ENCODE measurements around the gene MAPK10. TPM values are rescaled to one million over a fixed set of nuclear protein-coding genes. Genes with fewer than 3 reads are reported as not detected.
A peak's percentile ranks its signal among the peaks of the same experiment; 100 is the strongest.

MAPK10 gene
- total RNA-seq, 1 experiment from 2014 or later = 5.3 TPM

DNA sequence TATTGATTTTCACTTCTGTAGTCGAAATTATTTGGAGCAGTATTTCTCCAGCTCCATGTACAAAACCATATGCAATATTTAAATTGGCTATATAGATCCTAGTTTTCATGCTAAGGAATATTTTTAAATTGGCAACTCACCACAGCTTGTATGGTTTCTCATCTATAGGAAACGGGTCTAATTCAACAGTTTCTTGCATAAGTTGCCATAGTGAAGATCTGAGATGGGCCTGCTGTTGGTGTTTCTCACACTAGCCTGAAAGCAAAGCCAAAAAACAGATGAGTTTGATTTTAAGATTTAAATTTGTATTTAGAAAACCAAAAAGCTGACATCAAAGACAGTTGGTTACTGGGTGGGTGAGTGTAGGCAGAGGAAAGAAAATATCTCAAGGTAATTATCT, 5.5 kb downstream of the MAPK10 start:
- intact Hi-C loops (cut with micrococcal nuclease) = no loop called here
- ChIA-PET POLR2A (no interaction called here), CTCF (no interaction called here)
- H3K4me1 Mint-ChIP-seq (ENCODE audit: insufficient read depth, unreplicated experiment) = no peaks in the 10 kb centered on the region
- no TSS peak for BruUV-seq (replicated peaks)
- H3K27ac Mint-ChIP-seq (ENCODE audit: low read depth, unreplicated experiment) = no peak overlapping the region
- TF ChIP-seq, protein P1, sequence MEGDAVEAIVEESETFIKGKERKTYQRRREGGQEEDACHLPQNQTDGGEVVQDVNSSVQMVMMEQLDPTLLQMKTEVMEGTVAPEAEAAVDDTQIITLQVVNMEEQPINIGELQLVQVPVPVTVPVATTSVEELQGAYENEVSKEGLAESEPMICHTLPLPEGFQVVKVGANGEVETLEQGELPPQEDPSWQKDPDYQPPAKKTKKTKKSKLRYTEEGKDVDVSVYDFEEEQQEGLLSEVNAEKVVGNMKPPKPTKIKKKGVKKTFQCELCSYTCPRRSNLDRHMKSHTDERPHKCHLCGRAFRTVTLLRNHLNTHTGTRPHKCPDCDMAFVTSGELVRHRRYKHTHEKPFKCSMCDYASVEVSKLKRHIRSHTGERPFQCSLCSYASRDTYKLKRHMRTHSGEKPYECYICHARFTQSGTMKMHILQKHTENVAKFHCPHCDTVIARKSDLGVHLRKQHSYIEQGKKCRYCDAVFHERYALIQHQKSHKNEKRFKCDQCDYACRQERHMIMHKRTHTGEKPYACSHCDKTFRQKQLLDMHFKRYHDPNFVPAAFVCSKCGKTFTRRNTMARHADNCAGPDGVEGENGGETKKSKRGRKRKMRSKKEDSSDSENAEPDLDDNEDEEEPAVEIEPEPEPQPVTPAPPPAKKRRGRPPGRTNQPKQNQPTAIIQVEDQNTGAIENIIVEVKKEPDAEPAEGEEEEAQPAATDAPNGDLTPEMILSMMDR (IDR thresholded peaks at IDR 0.05; ENCODE audit: unreplicated experiment) = no peak
- H3K36me3 Mint-ChIP-seq (ENCODE audit: insufficient read depth, unreplicated experiment) = no peaks in the 10 kb centered on the region
- H3K27me3 Mint-ChIP-seq (ENCODE audit: insufficient read depth, unreplicated experiment) = no peaks in the 10 kb centered on the region
- H3K9me3 Mint-ChIP-seq (ENCODE audit: unreplicated experiment) = no peaks in the 10 kb centered on the region
- DNase-seq (ENCODE audit: unreplicated experiment) = no peak
- H3K4me3 Mint-ChIP-seq (ENCODE audit: unreplicated experiment) = no peak overlapping the region

DNA sequence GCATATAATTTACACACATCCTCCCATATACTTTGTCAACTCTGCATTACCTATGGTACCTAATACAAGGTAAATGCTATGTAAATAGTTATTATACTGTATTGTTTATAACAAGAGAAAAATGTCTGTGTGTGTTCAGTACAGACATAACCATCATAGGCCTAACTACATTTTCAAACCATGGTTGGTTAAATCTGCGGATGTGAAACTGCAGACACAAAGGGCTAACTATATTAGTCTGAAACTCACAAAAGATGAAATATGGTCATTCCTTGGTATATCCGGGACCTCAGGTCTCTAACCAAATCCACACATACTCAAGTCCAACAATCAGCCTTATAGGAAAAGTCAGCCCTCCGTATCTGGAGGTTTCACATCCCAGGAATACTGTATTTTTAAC, 13.5 kb downstream of the MAPK10 start:
- no peak for DNase-seq (ENCODE audit: unreplicated experiment)
- Mint-ChIP-seq H3K9me3 (ENCODE audit: unreplicated experiment) (no peaks in the 10 kb centered on the region), H3K36me3 (ENCODE audit: insufficient read depth, unreplicated experiment) (no peaks in the 10 kb centered on the region), H3K4me3 (ENCODE audit: unreplicated experiment) (no peak overlapping the region), H3K27ac (ENCODE audit: low read depth, unreplicated experiment) (no peak overlapping the region), H3K4me1 (ENCODE audit: insufficient read depth, unreplicated experiment) (no peaks in the 10 kb centered on the region), H3K27me3 (ENCODE audit: insufficient read depth, unreplicated experiment) (no peaks in the 10 kb centered on the region)
- ChIA-PET CTCF (no interaction called here), POLR2A (no interaction called here)
- intact Hi-C loops (cut with micrococcal nuclease) = no loop called here
- no TSS peak for BruUV-seq (replicated peaks)
- TF ChIP-seq, protein P1 (IDR thresholded peaks at IDR 0.05; ENCODE audit: unreplicated experiment) = no peak

DNA sequence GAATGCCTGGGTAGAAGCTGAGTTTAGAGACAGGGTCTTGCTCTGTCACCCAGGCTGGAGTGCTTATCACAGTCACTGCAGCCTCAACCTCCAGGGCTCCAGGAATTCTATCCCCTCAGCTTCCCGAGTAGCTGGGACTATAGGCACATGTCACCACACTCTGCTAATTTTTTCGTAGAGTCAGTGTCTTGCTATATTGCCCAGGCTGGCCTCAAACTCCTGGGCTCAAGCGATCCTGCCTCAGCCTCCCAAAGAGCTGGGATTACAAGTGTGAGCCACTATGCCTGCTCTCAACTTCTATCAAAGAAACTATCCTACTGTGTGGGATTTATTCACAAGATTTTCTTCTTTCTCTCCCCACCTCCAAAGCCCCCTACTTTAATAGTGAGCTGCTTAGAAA, 15.7 kb downstream of the MAPK10 start:
- CTCF ChIA-PET = no interaction called here
- intact Hi-C loops (cut with micrococcal nuclease) = no loop called here
- Mint-ChIP-seq H3K4me3 (ENCODE audit: unreplicated experiment) (no peak overlapping the region), H3K36me3 (ENCODE audit: insufficient read depth, unreplicated experiment) (no peaks in the 10 kb centered on the region), H3K9me3 (ENCODE audit: unreplicated experiment) (no peaks in the 10 kb centered on the region), H3K4me1 (ENCODE audit: insufficient read depth, unreplicated experiment) (peaks cover 2% of the 10 kb centered on the region), H3K27me3 (ENCODE audit: insufficient read depth, unreplicated experiment) (no peaks in the 10 kb centered on the region), H3K27ac (ENCODE audit: low read depth, unreplicated experiment) (no peak overlapping the region)
- TF ChIP-seq, protein P1 (IDR thresholded peaks at IDR 0.05; ENCODE audit: unreplicated experiment) = no peak
- no peak for DNase-seq (ENCODE audit: unreplicated experiment)
- POLR2A ChIA-PET = no interaction called here
- no TSS peak for BruUV-seq (replicated peaks)

DNA sequence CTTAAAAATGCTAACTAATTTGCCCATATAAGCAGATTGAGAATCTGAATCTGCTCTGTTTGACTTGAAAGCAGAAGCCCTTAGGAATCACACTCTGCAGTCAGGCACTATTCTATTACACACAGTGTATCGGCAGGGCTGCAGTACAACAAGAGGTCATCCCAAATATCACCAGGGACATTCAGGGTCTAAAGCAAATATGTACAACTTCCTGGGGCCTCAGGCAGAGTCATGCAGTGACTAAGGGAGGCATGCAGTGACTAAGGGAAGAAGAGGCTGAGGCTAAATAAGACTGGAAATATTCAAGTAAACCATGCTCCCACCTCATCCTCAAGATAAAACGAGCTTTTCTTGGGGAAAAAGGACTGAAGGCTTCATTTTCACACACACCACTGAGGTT, 20.9 kb downstream of the MAPK10 start:
- BruUV-seq (replicated peaks) = no TSS peak
- ChIA-PET POLR2A (interaction anchor here (0.5 kb wide), 1 partner anchor 29 kb away, joined by 5 read pairs; no protein-coding TSS in a partner anchor), CTCF (interaction anchor here (0.6 kb wide), 1 partner anchor 544 kb away, joined by 3 read pairs; no protein-coding TSS in a partner anchor)
- H3K4me1 Mint-ChIP-seq (ENCODE audit: insufficient read depth, unreplicated experiment) = peaks cover 14% of the 10 kb centered on the region
- no peaks in the 10 kb centered on the region for H3K36me3 Mint-ChIP-seq (ENCODE audit: insufficient read depth, unreplicated experiment)
- no peaks in the 10 kb centered on the region for H3K27me3 Mint-ChIP-seq (ENCODE audit: insufficient read depth, unreplicated experiment)
- intact Hi-C loops (cut with micrococcal nuclease) = no loop called here
- no peaks in the 10 kb centered on the region for H3K9me3 Mint-ChIP-seq (ENCODE audit: unreplicated experiment)
- TF ChIP-seq, protein P1 (IDR thresholded peaks at IDR 0.05; ENCODE audit: unreplicated experiment) = no peak
- H3K4me3 Mint-ChIP-seq (ENCODE audit: unreplicated experiment) = no peak overlapping the region
- peak; percentile 81 for DNase-seq (ENCODE audit: unreplicated experiment)
- H3K27ac Mint-ChIP-seq (ENCODE audit: low read depth, unreplicated experiment) = peak overlapping the region; percentile 40
